Myocyte (in vitro differentiated cells): ENCODE data around the gene GPR161. TPM values are rescaled to one million over a fixed set of nuclear protein-coding genes. Genes with fewer than 3 reads are reported as not detected.
A peak's percentile ranks its signal among the peaks of the same experiment; 100 is the strongest.
"Not testable (repeated sequence)": the region's sequence is repeated elsewhere in the genome, so short reads cannot be mapped to it uniquely, and the experiment has no call there.

Source experiments
- DNase-seq: peaks from one replicate; pipeline ENCODE4 v3.0.0-alpha.2; 2012; ENCODE audit warnings: low read depth
- total RNA-seq: library from RNA; depleted of rRNA; stranded (reverse); fragments of >200 nt; gene quantifications from 2 replicates; pipeline ENCODE4 v1.2.3, GENCODE V29; 2014

GPR161 gene
- total RNA-seq, 1 donor from 2014 or later: 7.0 TPM

- peak; percentile 47 for DNase-seq
Measured at GRCh38 chr1:168089326-168089978, 47.3 kb downstream of the GPR161 start.

GRCh38 chr1:168088511-168089325, 48.0 kb downstream of the GPR161 start:
- no peak for DNase-seq

GRCh38 chr1:168087696-168088095, 49.0 kb downstream of the GPR161 start:
- no peak for DNase-seq

GRCh38 chr1:168086438-168086837, 50.3 kb downstream of the GPR161 start:
- no peak for DNase-seq

- no peak for DNase-seq
Measured at GRCh38 chr1:168085401-168085872, 51.3 kb downstream of the GPR161 start.

- no peak for DNase-seq
Measured at GRCh38 chr1:168084396-168085231, 52.1 kb downstream of the GPR161 start.

GRCh38 chr1:168083456-168084325, 53.0 kb downstream of the GPR161 start:
- DNase-seq: peak; percentile 65

GRCh38 chr1:168082008-168082876, 54.5 kb downstream of the GPR161 start:
- DNase-seq: peak; percentile 83

- no peak for DNase-seq
Measured at GRCh38 chr1:168081373-168082007, 55.2 kb downstream of the GPR161 start.

GRCh38 chr1:168079761-168080160, 57.0 kb downstream of the GPR161 start:
- DNase-seq: peak; percentile 22

- DNase-seq: no peak
Measured at GRCh38 chr1:168069384-168069783, 67.3 kb downstream of the GPR161 start.

- no peak for DNase-seq
Measured at GRCh38 chr1:168065506-168065905, 71.2 kb downstream of the GPR161 start.

- DNase-seq: no peak
Measured at GRCh38 chr1:168064216-168064615, 72.5 kb downstream of the GPR161 start.

GRCh38 chr1:168057921-168058320, 78.8 kb downstream of the GPR161 start:
- no peak for DNase-seq

GRCh38 chr1:168057355-168057754, 79.4 kb downstream of the GPR161 start:
- DNase-seq: no peak

GRCh38 chr1:168056152-168056551, 80.6 kb downstream of the GPR161 start:
- not testable (repeated sequence) for DNase-seq

GRCh38 chr1:168054117-168054516, 82.6 kb downstream of the GPR161 start:
- DNase-seq: no peak

GRCh38 chr1:168053681-168054080, 83.0 kb downstream of the GPR161 start:
- DNase-seq: no peak

GRCh38 chr1:168050880-168051279, 85.8 kb downstream of the GPR161 start:
- DNase-seq: no peak
